ENCODE measurements around the gene FRMD6.

- TF ChIP-seq CTCF (IDR thresholded peaks at IDR 0.05; ENCODE audit: poor library complexity, severe bottlenecking) (no peak), REST (IDR thresholded peaks at IDR 0.05; ENCODE audit: borderline replicate concordance) (no peak), EZH2 (IDR thresholded peaks at IDR 0.05; ENCODE audit: borderline replicate concordance, insufficient read depth, low read length, poor library complexity, severe bottlenecking) (no peak), EP300 (conservative IDR thresholded peaks at IDR 0.05; ENCODE audit: poor library complexity, severe bottlenecking) (no peak)
These were observed 32.1 kb upstream of the FRMD6 start for GRCh38 chr14:51619561-51619960.
